GM18505 (cell line): Measurements from ENCODE around the gene NPIPA5.
"Not testable (repeated sequence)": the region's sequence is repeated elsewhere in the genome, so short reads cannot be mapped to it uniquely, and the experiment has no call there.

Experiments
- ATAC-seq: cut with Tn5 transposase; IDR thresholded peaks from one replicate; pipeline ENCODE4 v1.9.1; 2021; ENCODE audit not compliant: unreplicated experiment

Gene NPIPA5

GRCh38 chr16:15330978-15331377 lies 47.1 kb downstream of the NPIPA5 start:
- ATAC-seq, result not testable (repeated sequence)

GRCh38 chr16:15324954-15325353 lies 53.1 kb downstream of the NPIPA5 start:
- not testable (repeated sequence) for ATAC-seq

DNA sequence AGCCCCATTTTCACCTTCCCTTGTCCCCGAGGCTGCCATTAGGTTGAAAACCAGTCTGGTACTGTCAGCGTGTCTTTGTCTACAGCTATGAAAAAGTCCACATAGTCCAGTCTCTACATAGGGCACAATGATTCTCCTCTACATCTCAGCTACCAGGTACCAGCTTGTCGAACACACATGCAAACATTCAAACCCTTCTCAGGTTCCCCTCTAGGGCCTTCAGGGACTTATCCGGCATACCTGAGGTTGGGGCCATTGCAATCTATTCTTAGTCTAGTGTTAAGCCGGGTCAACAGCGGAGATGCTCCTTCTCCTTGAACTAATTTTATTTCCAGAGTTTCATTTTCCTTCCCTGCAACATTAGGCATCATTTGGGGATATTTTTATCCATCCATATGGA lies 54.7 kb downstream of the NPIPA5 start:
- ATAC-seq, result not testable (repeated sequence)

DNA sequence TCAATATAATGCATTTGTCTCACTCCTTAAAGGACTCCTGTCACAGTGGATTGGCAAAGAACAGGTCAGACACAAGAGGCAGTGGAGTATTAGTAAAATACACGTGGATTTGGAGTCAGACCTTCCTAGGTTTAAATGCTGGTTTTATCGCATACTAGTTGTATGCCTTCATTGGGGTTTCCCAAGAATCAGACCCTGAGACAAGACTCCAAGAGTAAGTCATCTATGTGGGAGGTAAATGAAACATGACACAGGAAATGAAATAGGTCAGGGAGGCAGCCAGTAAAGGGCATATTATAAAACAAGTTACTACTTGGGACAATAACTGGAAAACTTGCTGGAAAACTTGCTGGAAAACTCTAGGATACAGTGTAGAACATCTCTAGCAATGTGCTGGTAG lies 56.9 kb downstream of the NPIPA5 start:
- not testable (repeated sequence) for ATAC-seq

DNA sequence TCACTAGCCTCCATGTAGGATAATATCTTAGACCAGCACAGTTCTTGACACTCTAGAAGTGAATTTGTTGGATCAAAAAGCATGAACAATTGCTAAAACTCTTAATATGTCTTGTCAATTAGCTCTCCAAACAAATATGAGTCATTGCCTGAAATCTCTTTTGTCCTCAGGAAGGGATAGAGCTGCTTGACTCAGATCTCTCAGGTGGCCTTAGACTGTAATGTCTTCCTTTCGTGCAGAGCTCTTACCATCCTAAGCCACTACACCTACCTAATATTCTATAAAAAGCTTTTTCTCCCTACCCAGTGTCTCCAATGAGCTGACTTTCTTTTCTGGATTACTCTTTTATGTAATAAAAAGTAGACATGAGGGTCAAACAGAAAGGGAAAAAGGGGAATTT lies 63.5 kb downstream of the NPIPA5 start:
- ATAC-seq, result not testable (repeated sequence)
